Kidney tubule cell (primary cell): ENCODE data around the gene CYP2A13.
"Not testable (repeated sequence)": the region's sequence is repeated elsewhere in the genome, so short reads cannot be mapped to it uniquely, and the experiment has no call there.

ENCODE experiments used
- DNase-seq: peaks from one replicate; pipeline ENCODE4 v3.0.0-alpha.2; 2018; ENCODE audit warnings: low spot score

Gene CYP2A13

GRCh38 chr19:41120929-41121911 lies 33.0 kb downstream of the CYP2A13 start:
- not testable (repeated sequence) for DNase-seq

- not testable (repeated sequence) for DNase-seq
Observed at GRCh38 chr19:41122846-41123245, 34.6 kb downstream of the CYP2A13 start.

GRCh38 chr19:41123716-41124294 lies 35.6 kb downstream of the CYP2A13 start:
- DNase-seq: no peak

GRCh38 chr19:41126765-41127203 lies 38.5 kb downstream of the CYP2A13 start:
- DNase-seq: not testable (repeated sequence)

GRCh38 chr19:41127362-41127761 lies 39.1 kb downstream of the CYP2A13 start:
- not testable (repeated sequence) for DNase-seq

GRCh38 chr19:41127801-41128300 lies 39.6 kb downstream of the CYP2A13 start:
- peak; percentile 81 for DNase-seq

- no peak for DNase-seq
Observed at GRCh38 chr19:41128692-41129091, 40.4 kb downstream of the CYP2A13 start.

GRCh38 chr19:41131186-41131585 lies 42.9 kb downstream of the CYP2A13 start:
- DNase-seq: no peak

GRCh38 chr19:41133260-41133659 lies 45.0 kb downstream of the CYP2A13 start:
- DNase-seq: no peak

- DNase-seq: no peak
Observed at GRCh38 chr19:41134616-41135015, 46.4 kb downstream of the CYP2A13 start.

GRCh38 chr19:41135390-41136384 lies 47.4 kb downstream of the CYP2A13 start:
- peak; percentile 45 for DNase-seq

- DNase-seq: no peak
Observed at GRCh38 chr19:41136636-41137455, 48.6 kb downstream of the CYP2A13 start.

- DNase-seq: peak; percentile 77
Observed at GRCh38 chr19:41144403-41144802, 56.2 kb downstream of the CYP2A13 start.
